BLaER1 (cell line): ENCODE data around the gene ERVFRD-1.

Experiments used
- H3K27ac ChIP-seq: shearing (Covaris generic); formaldehyde crosslinking; 2 replicates; pipeline ENCODE4 v1.8.1; 2022
- H3K27me3 ChIP-seq: shearing (Covaris generic); formaldehyde crosslinking; 2 replicates; pipeline ENCODE4 v1.8.1; 2022
- H3K36me3 ChIP-seq: shearing (Covaris generic); formaldehyde crosslinking; 2 replicates; pipeline ENCODE4 v1.8.1; 2022
- H3K4me1 ChIP-seq: shearing (Covaris generic); formaldehyde crosslinking; 2 replicates; pipeline ENCODE4 v1.8.1; 2022
- H3K4me2 ChIP-seq: shearing (Covaris generic); formaldehyde crosslinking; 2 replicates; pipeline ENCODE4 v1.8.1; 2022
- H3K4me3 ChIP-seq: shearing (Covaris generic); formaldehyde crosslinking; 2 replicates; pipeline ENCODE4 v1.8.1; 2022
- H3K9ac ChIP-seq: shearing (Covaris generic); formaldehyde crosslinking; 2 replicates; pipeline ENCODE4 v1.8.1; 2022
- H3K9me3 ChIP-seq: shearing (Covaris generic); formaldehyde crosslinking; 2 replicates; pipeline ENCODE4 v1.8.1; 2022
- H4K20me1 ChIP-seq: shearing (Covaris generic); formaldehyde crosslinking; 2 replicates; pipeline ENCODE4 v1.8.1; 2022
- Cebpa-rat ChIP-seq: shearing (Covaris generic); IDR thresholded peaks from 2 replicates; pipeline ENCODE4 v1.8.1; 2022

ERVFRD-1 gene, protein sequence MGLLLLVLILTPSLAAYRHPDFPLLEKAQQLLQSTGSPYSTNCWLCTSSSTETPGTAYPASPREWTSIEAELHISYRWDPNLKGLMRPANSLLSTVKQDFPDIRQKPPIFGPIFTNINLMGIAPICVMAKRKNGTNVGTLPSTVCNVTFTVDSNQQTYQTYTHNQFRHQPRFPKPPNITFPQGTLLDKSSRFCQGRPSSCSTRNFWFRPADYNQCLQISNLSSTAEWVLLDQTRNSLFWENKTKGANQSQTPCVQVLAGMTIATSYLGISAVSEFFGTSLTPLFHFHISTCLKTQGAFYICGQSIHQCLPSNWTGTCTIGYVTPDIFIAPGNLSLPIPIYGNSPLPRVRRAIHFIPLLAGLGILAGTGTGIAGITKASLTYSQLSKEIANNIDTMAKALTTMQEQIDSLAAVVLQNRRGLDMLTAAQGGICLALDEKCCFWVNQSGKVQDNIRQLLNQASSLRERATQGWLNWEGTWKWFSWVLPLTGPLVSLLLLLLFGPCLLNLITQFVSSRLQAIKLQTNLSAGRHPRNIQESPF

DNA sequence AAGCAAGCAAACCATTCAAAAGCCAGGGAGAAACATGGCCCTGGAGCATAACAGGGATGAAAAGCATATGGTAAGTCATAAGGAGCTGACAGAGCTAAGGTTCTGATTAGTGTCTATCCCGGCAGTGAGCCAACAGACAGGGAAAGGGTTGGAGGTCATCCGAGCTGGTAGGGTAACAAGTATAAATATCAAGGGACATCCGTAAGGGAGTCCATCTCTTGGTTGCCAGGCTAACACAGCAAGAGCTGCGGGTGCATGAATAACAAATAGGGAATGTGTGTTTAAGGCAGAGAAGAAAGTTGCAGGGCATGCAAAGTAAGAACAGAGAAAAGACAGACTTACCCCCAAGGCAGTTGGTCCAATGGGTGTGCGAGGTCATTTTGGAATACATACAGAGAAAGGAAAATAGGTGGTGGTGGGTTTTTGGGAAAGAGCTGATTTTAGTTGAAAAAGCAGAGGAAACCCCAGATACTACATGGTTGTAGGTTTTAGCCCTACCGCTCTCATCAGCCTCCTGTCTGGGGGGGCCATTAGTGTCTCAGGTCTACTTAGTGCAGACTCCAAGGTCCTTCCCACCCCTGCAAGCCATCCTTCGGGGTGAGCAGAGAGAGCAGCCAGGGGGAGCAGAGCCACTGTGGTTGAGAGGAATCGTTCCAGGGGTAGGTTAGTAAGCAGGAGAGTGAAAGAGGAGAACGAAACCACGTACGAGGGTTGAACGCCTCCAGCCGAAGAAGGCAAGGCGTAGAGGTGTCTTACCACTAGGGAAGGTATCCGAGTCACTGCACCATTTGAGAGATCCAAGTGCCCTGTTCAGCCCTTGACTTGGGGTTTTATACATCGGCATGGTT, at the start of gene ERVFRD-1:
Gene ERVFRD-1, minus strand, starts transcription at position 805 of the 848 bp plus-strand sequence. CDS start 6,415 bp downstream, outside the sequence.
- H4K20me1 ChIP-seq, result peaks cover 33% of the 10 kb centered on the region
- no peak for TF ChIP-seq Cebpa-rat
- no peak within 1 kb of the TSS for H3K27ac ChIP-seq

DNA sequence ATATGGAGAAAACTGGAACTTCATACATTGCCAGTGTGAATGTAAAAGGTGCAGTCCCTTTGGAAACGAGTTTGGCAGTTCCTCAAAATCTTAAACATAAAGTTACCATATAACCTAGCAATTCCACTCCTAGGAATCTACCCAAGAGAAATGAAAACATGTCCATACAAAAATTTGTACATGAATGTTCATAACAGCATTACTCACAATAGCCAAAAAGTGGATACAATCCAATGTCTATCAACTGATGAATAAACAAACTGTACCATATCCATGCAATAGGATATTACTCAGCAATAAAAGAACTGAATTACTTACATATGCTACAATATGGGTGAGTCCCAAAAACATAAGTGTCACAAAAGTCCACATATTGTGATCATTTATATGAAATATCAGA, 48.7 kb upstream of the ERVFRD-1 start:
- no peak overlapping the region for H3K27ac ChIP-seq
- H3K9me3 ChIP-seq, result no peaks in the 10 kb centered on the region
- no peaks in the 10 kb centered on the region for H4K20me1 ChIP-seq
- no peak for TF ChIP-seq Cebpa-rat
- no peaks in the 10 kb centered on the region for H3K27me3 ChIP-seq
- H3K4me2 ChIP-seq, result no peak overlapping the region
- no peaks in the 10 kb centered on the region for H3K4me1 ChIP-seq
- no peak overlapping the region for H3K4me3 ChIP-seq
- H3K36me3 ChIP-seq, result no peaks in the 10 kb centered on the region
- H3K9ac ChIP-seq, result no peak overlapping the region

More for the DNA sequence above, at the start of gene ERVFRD-1:
- Histone ChIP-seq H3K9me3 (peaks cover 43% of the 10 kb centered on the region), H3K9ac (no peak within 1 kb of the TSS), H3K27me3 (no peaks in the 10 kb centered on the region), H3K4me3 (no peak within 1 kb of the TSS), H3K4me1 (peaks cover 8% of the 10 kb centered on the region), H3K36me3 (peaks cover 33% of the 10 kb centered on the region; the same call in 1 of the 2 replicates), H3K4me2 (0 out of 2 replicates have a peak within 1 kb of the TSS, but pooled peaks have one; percentile 3)

DNA sequence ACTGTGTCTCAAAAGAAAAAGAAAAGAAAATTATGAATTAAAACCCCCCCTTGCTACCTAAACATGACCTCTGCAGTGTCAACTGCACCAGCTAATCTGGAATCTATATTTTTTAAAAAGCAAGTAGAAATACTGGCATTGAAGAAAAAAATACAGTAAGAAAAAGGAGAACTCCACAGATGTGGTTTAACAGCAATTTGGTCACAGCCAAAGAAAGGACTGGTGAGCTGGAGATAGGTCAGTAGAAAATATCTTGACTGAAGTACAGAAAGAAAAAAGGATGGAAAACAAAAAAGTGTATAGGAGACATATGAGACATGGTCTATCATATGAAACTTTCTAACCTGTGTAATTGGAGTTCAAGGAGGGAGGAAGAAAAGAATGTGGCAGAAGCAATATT, 44.1 kb upstream of the ERVFRD-1 start:
- Histone ChIP-seq H3K9me3 (no peaks in the 10 kb centered on the region), H3K4me1 (no peaks in the 10 kb centered on the region), H3K9ac (no peak overlapping the region), H3K36me3 (no peaks in the 10 kb centered on the region), H4K20me1 (no peaks in the 10 kb centered on the region), H3K4me3 (no peak overlapping the region), H3K27ac (no peak overlapping the region), H3K4me2 (no peak overlapping the region), H3K27me3 (no peaks in the 10 kb centered on the region)
- no peak for TF ChIP-seq Cebpa-rat

DNA sequence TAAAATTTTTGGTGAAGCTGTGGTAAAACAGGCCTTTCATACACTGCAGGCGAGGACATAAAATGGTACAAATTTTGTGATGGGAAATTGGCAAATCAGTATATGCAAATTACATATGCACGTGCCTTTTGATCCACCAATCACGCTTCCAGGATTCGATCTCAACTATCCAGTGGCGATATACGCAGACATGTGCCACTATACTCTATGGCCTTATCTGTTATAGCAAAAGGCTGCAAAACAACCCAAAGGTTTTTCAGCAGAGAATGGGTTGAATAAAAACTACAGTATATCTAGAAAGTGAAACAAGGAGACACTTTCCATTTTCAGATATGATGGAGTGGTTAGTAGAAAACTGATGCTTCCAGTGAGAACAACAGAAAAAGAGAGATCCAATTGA, 41.9 kb upstream of the ERVFRD-1 start:
- H3K27ac ChIP-seq, result no peak overlapping the region
- H3K27me3 ChIP-seq, result no peaks in the 10 kb centered on the region
- H3K4me1 ChIP-seq, result no peaks in the 10 kb centered on the region
- H3K4me3 ChIP-seq, result no peak overlapping the region
- H3K9ac ChIP-seq, result no peak overlapping the region
- H3K36me3 ChIP-seq, result no peaks in the 10 kb centered on the region
- no peak for TF ChIP-seq Cebpa-rat
- H3K9me3 ChIP-seq, result no peaks in the 10 kb centered on the region
- H4K20me1 ChIP-seq, result no peaks in the 10 kb centered on the region
- no peak overlapping the region for H3K4me2 ChIP-seq

DNA sequence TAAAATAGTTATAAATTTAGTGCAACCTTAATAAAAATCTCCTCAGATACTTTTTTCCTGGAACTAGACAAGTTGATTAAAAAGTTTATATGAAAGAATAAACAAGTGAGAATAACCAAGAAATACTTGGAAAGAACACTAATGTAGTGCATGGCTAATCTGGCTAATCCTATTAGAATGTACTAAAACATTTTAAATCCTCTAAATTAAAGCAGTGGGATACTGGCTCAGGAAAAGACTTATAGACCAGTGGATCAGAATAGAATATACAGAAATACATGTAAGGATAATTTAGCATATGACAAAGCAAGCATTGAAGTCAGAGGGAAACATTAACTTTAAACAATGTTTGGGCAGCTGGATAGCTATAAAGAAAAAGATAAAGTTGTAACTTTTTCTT, 41.1 kb upstream of the ERVFRD-1 start:
- no peak overlapping the region for H3K4me3 ChIP-seq
- no peaks in the 10 kb centered on the region for H4K20me1 ChIP-seq
- no peak overlapping the region for H3K27ac ChIP-seq
- H3K9me3 ChIP-seq, result no peaks in the 10 kb centered on the region
- H3K9ac ChIP-seq, result no peak overlapping the region
- TF ChIP-seq Cebpa-rat, result no peak
- no peaks in the 10 kb centered on the region for H3K36me3 ChIP-seq
- H3K4me2 ChIP-seq, result no peak overlapping the region
- no peaks in the 10 kb centered on the region for H3K4me1 ChIP-seq
- H3K27me3 ChIP-seq, result no peaks in the 10 kb centered on the region

DNA sequence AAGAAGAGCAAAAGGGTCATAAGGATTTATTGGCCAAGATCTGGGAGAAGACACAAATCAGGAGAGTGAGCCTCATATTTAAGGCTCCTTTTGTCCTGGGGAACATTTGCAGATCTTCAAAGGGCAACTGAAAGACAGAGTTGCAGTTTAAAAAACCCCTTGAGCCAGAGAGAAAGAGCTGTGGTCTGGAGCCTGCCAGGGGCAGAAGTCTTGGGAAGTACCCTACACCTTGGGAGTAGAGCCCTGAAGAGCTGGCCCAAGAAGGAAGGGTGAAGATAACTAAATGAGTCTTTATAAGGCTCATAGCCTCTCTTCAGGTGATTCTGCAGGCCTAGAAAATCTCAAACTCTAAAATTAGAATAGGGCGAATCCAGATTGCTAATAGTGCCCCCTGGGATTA, 40.0 kb upstream of the ERVFRD-1 start:
- H3K27ac ChIP-seq, result no peak overlapping the region
- H3K4me3 ChIP-seq, result no peak overlapping the region
- no peaks in the 10 kb centered on the region for H4K20me1 ChIP-seq
- H3K9me3 ChIP-seq, result no peaks in the 10 kb centered on the region
- H3K4me1 ChIP-seq, result no peaks in the 10 kb centered on the region
- H3K36me3 ChIP-seq, result no peaks in the 10 kb centered on the region
- H3K9ac ChIP-seq, result no peak overlapping the region
- H3K27me3 ChIP-seq, result no peaks in the 10 kb centered on the region
- no peak overlapping the region for H3K4me2 ChIP-seq
- TF ChIP-seq Cebpa-rat, result no peak

DNA sequence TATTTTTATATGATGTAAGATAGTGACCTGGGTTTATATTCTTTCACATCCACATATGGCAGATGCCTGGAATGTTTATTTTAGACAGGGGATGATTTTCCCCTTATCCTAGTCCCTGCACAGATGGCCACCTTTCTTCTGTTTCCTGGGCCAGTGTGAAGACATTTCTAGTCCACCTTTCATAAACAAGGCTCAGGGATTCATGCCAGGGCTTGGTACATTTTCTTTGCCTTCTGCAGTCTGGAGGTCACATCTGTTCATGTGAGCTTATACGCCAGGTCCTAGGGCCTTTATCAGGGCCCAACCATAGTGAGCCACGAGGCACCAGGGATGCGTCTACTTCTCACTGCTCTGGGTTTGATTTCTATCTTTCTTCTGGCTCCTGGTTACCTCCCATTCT, 38.0 kb upstream of the ERVFRD-1 start:
- H3K4me3 ChIP-seq, result no peak overlapping the region
- H3K4me1 ChIP-seq, result no peaks in the 10 kb centered on the region
- H4K20me1 ChIP-seq, result no peaks in the 10 kb centered on the region
- no peak overlapping the region for H3K27ac ChIP-seq
- no peaks in the 10 kb centered on the region for H3K36me3 ChIP-seq
- no peaks in the 10 kb centered on the region for H3K27me3 ChIP-seq
- H3K4me2 ChIP-seq, result no peak overlapping the region
- H3K9me3 ChIP-seq, result no peaks in the 10 kb centered on the region
- no peak for TF ChIP-seq Cebpa-rat
- H3K9ac ChIP-seq, result no peak overlapping the region

DNA sequence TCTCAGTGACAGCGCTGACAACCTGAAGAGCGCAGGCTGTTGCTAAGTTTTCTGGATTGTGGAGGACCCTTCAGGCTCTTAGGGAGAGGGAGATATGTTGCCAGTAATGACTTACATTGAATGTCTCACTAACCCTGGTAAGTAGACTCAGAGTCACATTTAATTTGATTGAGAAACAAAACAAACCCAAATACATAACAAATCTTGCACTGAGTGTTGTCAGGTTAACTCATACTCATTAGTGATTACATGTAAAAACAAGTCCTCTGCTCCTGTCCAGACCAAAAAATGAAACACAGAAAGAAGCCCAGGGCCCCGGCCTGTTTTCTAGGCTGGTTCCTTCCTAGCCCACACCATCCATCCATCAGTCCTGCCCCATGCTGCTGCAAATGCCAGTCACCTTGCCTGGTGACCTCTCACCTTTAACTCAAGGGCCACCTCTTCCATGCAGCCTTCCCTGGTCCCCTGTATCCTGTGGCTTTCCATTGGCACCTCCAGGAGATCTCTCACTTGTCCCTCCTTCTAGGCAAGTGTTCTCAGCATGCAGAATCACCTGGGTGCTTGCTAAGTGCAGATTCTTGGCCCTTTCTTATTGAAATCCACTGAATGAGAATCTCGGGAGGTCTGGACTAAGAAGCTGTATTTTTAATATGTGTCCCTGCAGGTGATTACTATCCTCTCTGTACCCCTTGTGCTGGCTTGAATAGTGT, 34.7 kb upstream of the ERVFRD-1 start:
- Histone ChIP-seq H3K9ac (no peak overlapping the region), H3K27ac (no peak overlapping the region), H3K36me3 (no peaks in the 10 kb centered on the region), H3K4me2 (no peak overlapping the region), H3K4me3 (no peak overlapping the region), H3K4me1 (peaks cover 10% of the 10 kb centered on the region), H4K20me1 (no peaks in the 10 kb centered on the region), H3K9me3 (no peaks in the 10 kb centered on the region), H3K27me3 (no peaks in the 10 kb centered on the region)
- no peak for TF ChIP-seq Cebpa-rat

DNA sequence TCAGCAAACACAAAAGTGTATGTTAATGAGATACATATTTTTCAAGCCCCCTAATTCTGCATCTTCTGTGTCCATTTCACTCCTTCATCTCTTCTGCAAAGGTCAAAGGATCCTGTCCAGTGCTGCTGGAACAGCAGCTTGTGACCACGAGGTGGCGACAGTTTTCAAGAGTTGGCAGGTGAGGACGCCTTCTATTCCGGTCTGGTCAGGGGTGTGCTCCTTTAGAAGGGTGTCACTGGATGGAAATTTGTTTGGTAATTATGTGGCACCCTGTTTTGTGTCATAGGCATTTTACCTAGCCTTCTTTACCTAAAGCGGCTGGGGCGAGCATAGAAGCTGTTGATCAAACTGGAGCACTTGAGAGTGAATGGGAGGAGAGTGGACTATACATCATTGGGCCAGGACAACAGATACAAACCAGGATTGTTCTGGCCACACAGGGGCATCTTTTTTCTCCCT, 32.9 kb upstream of the ERVFRD-1 start:
- H3K4me3 ChIP-seq, result no peak overlapping the region
- no peaks in the 10 kb centered on the region for H3K9me3 ChIP-seq
- TF ChIP-seq Cebpa-rat, result no peak
- no peaks in the 10 kb centered on the region for H4K20me1 ChIP-seq
- peaks cover 24% of the 10 kb centered on the region for H3K4me1 ChIP-seq
- H3K27me3 ChIP-seq, result no peaks in the 10 kb centered on the region
- no peak overlapping the region for H3K27ac ChIP-seq
- H3K4me2 ChIP-seq, result no peak overlapping the region
- no peaks in the 10 kb centered on the region for H3K36me3 ChIP-seq
- H3K9ac ChIP-seq, result no peak overlapping the region
